Activated CD4-positive, alpha-beta T cell treated with anti-CD3 and anti-CD28 coated beads, Interleukin-2, amount 10 ng/mL, durations not matched to agents 24 days and 14 days (primary cell): ENCODE measurements around the gene PPP5C. TPM values are rescaled to one million over a fixed set of nuclear protein-coding genes. Genes with fewer than 3 reads are reported as not detected.
A peak's percentile ranks its signal among the peaks of the same experiment; 100 is the strongest.
"Not testable (repeated sequence)": the region's sequence is repeated elsewhere in the genome, so short reads cannot be mapped to it uniquely, and the experiment has no call there.

Experiments
- DNase-seq: peaks from one replicate; pipeline ENCODE4 v3.0.0; 2022
- H3K27ac Mint-ChIP-seq: one replicate; pipeline ENCODE4 v1.8.0; 2022; ENCODE audit warnings: mild to moderate bottlenecking, mixed read lengths
- H3K27me3 Mint-ChIP-seq: one replicate; pipeline ENCODE4 v1.8.0; 2022; ENCODE audit warnings: mixed read lengths
- H3K36me3 Mint-ChIP-seq: one replicate; pipeline ENCODE4 v1.8.0; 2022; ENCODE audit warnings: low read depth, mild to moderate bottlenecking, mixed read lengths
- H3K4me1 Mint-ChIP-seq: one replicate; pipeline ENCODE4 v1.8.0; 2021; ENCODE audit warnings: mixed read lengths
- H3K4me3 Mint-ChIP-seq: one replicate; pipeline ENCODE4 v1.8.0; 2022; ENCODE audit warnings: mild to moderate bottlenecking, moderate library complexity, mixed read lengths
- H3K9me3 Mint-ChIP-seq: one replicate; pipeline ENCODE4 v1.8.0; 2021; ENCODE audit warnings: mixed read lengths
- intact Hi-C: fragments of 100-400 bp; cut with micrococcal nuclease; formaldehyde crosslinking; loops from one replicate; pipeline ENCODE4 v1.15.1; 2023
- total RNA-seq: library from RNA; stranded (reverse); gene quantifications from 2 replicates; pipeline ENCODE4 v1.2.3, GENCODE V29; 2022

Gene PPP5C
- total RNA-seq, 1 donor from 2014 or later: 169 TPM

- H3K4me3 Mint-ChIP-seq: peak overlapping the region; percentile 53
- intact Hi-C loops: no loop called here
Observed at GRCh38 chr19:46426035-46426505, 79.2 kb downstream of the PPP5C start.

GRCh38 chr19:46426506-46427162 is 79.7 kb downstream of the PPP5C start:
- H3K4me3 Mint-ChIP-seq: peak overlapping the region; percentile 53
- H3K27me3 Mint-ChIP-seq: peaks cover 64% of the 10 kb centered on the region
- H3K36me3 Mint-ChIP-seq: no peaks in the 10 kb centered on the region
- H3K4me1 Mint-ChIP-seq: peaks cover 27% of the 10 kb centered on the region
- H3K27ac Mint-ChIP-seq: no peak overlapping the region
- DNase-seq: peak; percentile 68
- H3K9me3 Mint-ChIP-seq: no peaks in the 10 kb centered on the region
- intact Hi-C loops: no loop called here

More at GRCh38 chr19:46426035-46426505, 79.2 kb downstream of the PPP5C start:
- Mint-ChIP-seq H3K9me3 (no peaks in the 10 kb centered on the region), H3K36me3 (no peaks in the 10 kb centered on the region), H3K4me1 (peaks cover 27% of the 10 kb centered on the region), H3K27me3 (peaks cover 60% of the 10 kb centered on the region), H3K27ac (no peak overlapping the region)
- no peak for DNase-seq

- intact Hi-C loops: no loop called here
- DNase-seq: no peak
- Mint-ChIP-seq H3K36me3 (no peaks in the 10 kb centered on the region), H3K4me1 (peaks cover 27% of the 10 kb centered on the region), H3K27me3 (peaks cover 65% of the 10 kb centered on the region), H3K4me3 (no peak overlapping the region), H3K9me3 (no peaks in the 10 kb centered on the region), H3K27ac (no peak overlapping the region)
Observed at GRCh38 chr19:46427518-46428045, 80.7 kb downstream of the PPP5C start.

- Mint-ChIP-seq H3K27me3 (peaks cover 62% of the 10 kb centered on the region), H3K27ac (peak within 1 kb of the TSS; percentile 27), H3K9me3 (no peaks in the 10 kb centered on the region), H3K36me3 (no peaks in the 10 kb centered on the region), H3K4me1 (peaks cover 27% of the 10 kb centered on the region), H3K4me3 (peak within 1 kb of the TSS; percentile 80)
- peak; percentile 88 for DNase-seq
- intact Hi-C loops: no loop called here
Observed at GRCh38 chr19:46428239-46429135, 81.6 kb downstream of the PPP5C start, which contains the start of gene PNMA8C. TSS of gene PNMA8C (minus strand) at chr19:46428936. CDS start at chr19:46428359, 577 bp downstream.

GRCh38 chr19:46429999-46430398 is 83.1 kb downstream of the PPP5C start:
- H3K27ac Mint-ChIP-seq: no peak overlapping the region
- H3K27me3 Mint-ChIP-seq: peaks cover 62% of the 10 kb centered on the region
- H3K4me1 Mint-ChIP-seq: peaks cover 27% of the 10 kb centered on the region
- no peak for DNase-seq
- H3K4me3 Mint-ChIP-seq: no peak overlapping the region
- no peaks in the 10 kb centered on the region for H3K9me3 Mint-ChIP-seq
- no peaks in the 10 kb centered on the region for H3K36me3 Mint-ChIP-seq
- intact Hi-C loops: no loop called here

- Mint-ChIP-seq H3K9me3 (no peaks in the 10 kb centered on the region), H3K27ac (no peak overlapping the region), H3K4me1 (peaks cover 22% of the 10 kb centered on the region), H3K27me3 (peaks cover 50% of the 10 kb centered on the region), H3K36me3 (no peaks in the 10 kb centered on the region), H3K4me3 (no peak overlapping the region)
- DNase-seq: no peak
- intact Hi-C loops: no loop called here
Observed at GRCh38 chr19:46431824-46432223, 84.9 kb downstream of the PPP5C start.

GRCh38 chr19:46433470-46433869 is 86.6 kb downstream of the PPP5C start:
- intact Hi-C loops, H3K27ac Mint-ChIP-seq, H3K36me3 Mint-ChIP-seq, H3K4me3 Mint-ChIP-seq, DNase-seq, H3K9me3 Mint-ChIP-seq: not testable (repeated sequence)
- H3K4me1 Mint-ChIP-seq: peaks cover 10% of the 10 kb centered on the region
- H3K27me3 Mint-ChIP-seq: peaks cover 36% of the 10 kb centered on the region

- no peaks in the 10 kb centered on the region for H3K36me3 Mint-ChIP-seq
- no peak for DNase-seq
- peaks cover 21% of the 10 kb centered on the region for H3K27me3 Mint-ChIP-seq
- no peak overlapping the region for H3K27ac Mint-ChIP-seq
- no peak overlapping the region for H3K4me3 Mint-ChIP-seq
- H3K9me3 Mint-ChIP-seq: no peaks in the 10 kb centered on the region
- intact Hi-C loops: no loop called here
- H3K4me1 Mint-ChIP-seq: peaks cover under 1% of the 10 kb centered on the region
Observed at GRCh38 chr19:46435009-46435408, 88.1 kb downstream of the PPP5C start.

- H3K27ac Mint-ChIP-seq, H3K9me3 Mint-ChIP-seq, H3K4me3 Mint-ChIP-seq, intact Hi-C loops, DNase-seq, H3K4me1 Mint-ChIP-seq, H3K36me3 Mint-ChIP-seq: not testable (repeated sequence)
- peaks cover 15% of the 10 kb centered on the region for H3K27me3 Mint-ChIP-seq
Observed at GRCh38 chr19:46435689-46436088, 88.8 kb downstream of the PPP5C start.

Other genes starting within 250 kb of the PPP5C start
- gene IGFL3, start 222.4 kb upstream of the PPP5C start, total RNA-seq: not detected in 2 replicates
- 0.33 and 0.40 TPM in 2 replicates for gene IGFL2, start 198.8 kb upstream of the PPP5C start, total RNA-seq
- not detected in 2 replicates for gene IGFL1, start 117.3 kb upstream of the PPP5C start, total RNA-seq
- not detected in 2 replicates for gene HIF3A, start 50.0 kb upstream of the PPP5C start, total RNA-seq
- gene CCDC8, start 66.5 kb downstream of the PPP5C start, total RNA-seq: not detected in 2 replicates
- not detected in 2 replicates for gene PNMA8C, start 81.8 kb downstream of the PPP5C start, total RNA-seq
- not detected in 2 replicates for gene PNMA8A, start 124.5 kb downstream of the PPP5C start, total RNA-seq
- gene PNMA8B, start 148.8 kb downstream of the PPP5C start, total RNA-seq: not detected in 2 replicates